ENCODE measurements around the gene SIRT2. TPM values are rescaled to one million over a fixed set of nuclear protein-coding genes. Genes with fewer than 3 reads are reported as not detected.

The SIRT2 gene
- total RNA-seq, 1 experiment from 2014 or later: 19.5 TPM

DNA sequence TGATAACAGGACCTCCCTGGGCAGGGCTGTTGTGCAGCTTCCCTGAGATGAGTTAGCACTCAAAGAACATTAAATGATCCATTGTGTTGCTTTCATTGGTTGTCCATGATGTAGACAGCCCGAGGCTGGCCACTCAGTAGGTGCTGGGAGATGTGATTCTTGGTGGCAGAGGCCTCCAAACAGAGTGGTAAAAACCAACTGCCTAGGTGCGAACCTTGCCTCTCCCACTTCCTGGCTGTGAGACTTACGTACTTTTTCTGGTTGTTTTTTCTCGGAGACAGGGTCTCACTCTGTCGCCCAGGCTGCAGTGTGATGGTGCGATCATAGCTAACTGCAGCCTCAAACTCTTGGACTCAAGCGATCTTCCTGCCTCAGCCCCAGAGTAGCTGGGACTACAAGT is 25.0 kb upstream of the SIRT2 start:
- Histone ChIP-seq H3K79me2 (ENCODE audit: low read length) (peaks cover 20% of the 10 kb centered on the region), H3K9me2 (replicated peaks; ENCODE audit: insufficient read depth, low read length) (no peaks in the 10 kb centered on the region), H3K4me3 (ENCODE audit: low read length) (no peak overlapping the region), H3K4me2 (ENCODE audit: low read depth, low read length, poor library complexity, severe bottlenecking) (no peak overlapping the region), H3K4me1 (ENCODE audit: low read length) (peaks cover 4% of the 10 kb centered on the region), H3K9me3 (ENCODE audit: low read length) (no peaks in the 10 kb centered on the region), H3K27ac (ENCODE audit: low read length) (no peak overlapping the region), H3K27me3 (ENCODE audit: low read length) (no peaks in the 10 kb centered on the region), H2AFZ (ENCODE audit: low read length) (no peak overlapping the region), H3K9ac (ENCODE audit: low read length) (no peak overlapping the region), H4K20me1 (ENCODE audit: insufficient read depth, low read depth, low read length) (no peaks in the 10 kb centered on the region), H3K36me3 (ENCODE audit: insufficient read depth, low read length) (0 out of 2 replicates have a peak, but pooled peaks cover 3% of the 10 kb centered on the region)
- DNase-seq: no peak

DNA sequence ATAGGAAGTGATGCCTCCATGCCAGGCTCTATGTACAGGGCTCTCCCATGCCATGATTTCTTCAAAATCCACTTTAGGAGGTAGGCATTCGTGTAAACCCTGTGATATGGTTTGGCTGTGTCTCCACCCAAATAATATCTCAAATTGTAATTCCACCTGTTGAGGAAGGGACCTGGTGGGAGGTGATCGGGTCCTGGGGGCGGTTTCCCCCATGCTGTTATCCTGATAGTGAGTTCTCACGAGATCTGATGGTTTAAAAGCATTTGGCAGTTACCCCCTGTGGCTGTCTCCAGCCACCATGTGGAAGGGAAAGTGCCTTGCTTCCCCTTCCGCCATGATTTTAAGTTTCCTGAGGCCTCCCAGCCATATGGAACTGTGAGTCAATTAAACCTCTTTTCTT is 23.1 kb upstream of the SIRT2 start:
- Histone ChIP-seq H2AFZ (ENCODE audit: low read length) (no peak overlapping the region), H3K4me3 (ENCODE audit: low read length) (no peak overlapping the region), H4K20me1 (ENCODE audit: insufficient read depth, low read depth, low read length) (no peaks in the 10 kb centered on the region), H3K9ac (ENCODE audit: low read length) (no peak overlapping the region), H3K27ac (ENCODE audit: low read length) (no peak overlapping the region), H3K4me1 (ENCODE audit: low read length) (no peaks in the 10 kb centered on the region), H3K27me3 (ENCODE audit: low read length) (no peaks in the 10 kb centered on the region), H3K9me3 (ENCODE audit: low read length) (no peaks in the 10 kb centered on the region), H3K4me2 (ENCODE audit: low read depth, low read length, poor library complexity, severe bottlenecking) (no peak overlapping the region), H3K9me2 (replicated peaks; ENCODE audit: insufficient read depth, low read length) (no peaks in the 10 kb centered on the region), H3K36me3 (ENCODE audit: insufficient read depth, low read length) (0 out of 2 replicates have a peak, but pooled peaks cover 3% of the 10 kb centered on the region), H3K79me2 (ENCODE audit: low read length) (peaks cover 2% of the 10 kb centered on the region; the same call in 1 of the 2 replicates)
- no peak for DNase-seq

DNA sequence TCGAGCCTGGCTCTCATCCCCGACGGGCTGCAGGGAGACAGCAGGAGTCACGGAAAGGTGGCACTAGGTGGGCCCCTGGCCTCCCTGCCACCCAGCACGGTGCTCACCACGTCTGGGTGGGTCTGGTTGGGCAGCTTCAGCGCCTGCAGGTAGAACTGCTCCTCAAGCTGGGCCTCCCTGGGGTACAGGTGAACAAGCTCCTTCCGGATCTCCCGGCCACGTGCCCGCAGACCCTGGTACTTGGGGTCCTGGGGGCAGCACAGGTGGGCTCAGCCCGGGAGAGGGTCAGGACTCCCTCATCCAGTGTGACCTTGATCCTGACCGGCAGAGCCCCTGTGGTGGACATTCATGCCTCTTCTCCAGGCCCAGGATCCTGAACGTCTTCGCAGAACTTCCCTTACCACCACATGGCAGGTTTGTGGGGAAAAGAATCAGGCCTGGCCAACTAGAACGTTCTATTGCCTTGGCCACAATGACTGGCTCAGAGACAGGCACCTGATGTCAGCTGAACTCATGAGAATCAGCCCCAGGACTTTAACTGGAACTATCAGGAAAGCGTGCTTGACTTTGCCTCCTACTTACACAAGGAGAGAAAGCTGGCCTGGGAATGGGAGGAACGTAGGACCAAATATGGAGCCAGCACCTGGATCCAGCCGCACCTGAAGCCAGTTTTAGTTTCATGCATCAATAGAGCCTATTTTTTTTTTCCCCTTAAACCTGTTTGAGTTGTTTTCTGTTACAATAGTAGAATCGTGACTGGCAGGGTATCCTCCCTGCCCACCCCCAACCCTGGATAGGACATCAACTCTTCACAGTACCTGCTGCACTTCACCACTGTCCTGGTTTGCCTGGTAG is 22.2 kb upstream of the SIRT2 start:
- Histone ChIP-seq H3K27ac (ENCODE audit: low read length) (no peak overlapping the region), H3K4me3 (ENCODE audit: low read length) (no peak overlapping the region), H3K27me3 (ENCODE audit: low read length) (no peaks in the 10 kb centered on the region), H3K9me3 (ENCODE audit: low read length) (no peaks in the 10 kb centered on the region), H3K4me2 (ENCODE audit: low read depth, low read length, poor library complexity, severe bottlenecking) (no peak overlapping the region), H3K79me2 (ENCODE audit: low read length) (no peaks in the 10 kb centered on the region), H4K20me1 (ENCODE audit: insufficient read depth, low read depth, low read length) (no peaks in the 10 kb centered on the region), H3K9ac (ENCODE audit: low read length) (no peak overlapping the region), H2AFZ (ENCODE audit: low read length) (no peak overlapping the region), H3K36me3 (ENCODE audit: insufficient read depth, low read length) (0 out of 2 replicates have a peak, but pooled peaks cover 3% of the 10 kb centered on the region), H3K4me1 (ENCODE audit: low read length) (no peaks in the 10 kb centered on the region), H3K9me2 (replicated peaks; ENCODE audit: insufficient read depth, low read length) (no peaks in the 10 kb centered on the region)
- no peak for DNase-seq

DNA sequence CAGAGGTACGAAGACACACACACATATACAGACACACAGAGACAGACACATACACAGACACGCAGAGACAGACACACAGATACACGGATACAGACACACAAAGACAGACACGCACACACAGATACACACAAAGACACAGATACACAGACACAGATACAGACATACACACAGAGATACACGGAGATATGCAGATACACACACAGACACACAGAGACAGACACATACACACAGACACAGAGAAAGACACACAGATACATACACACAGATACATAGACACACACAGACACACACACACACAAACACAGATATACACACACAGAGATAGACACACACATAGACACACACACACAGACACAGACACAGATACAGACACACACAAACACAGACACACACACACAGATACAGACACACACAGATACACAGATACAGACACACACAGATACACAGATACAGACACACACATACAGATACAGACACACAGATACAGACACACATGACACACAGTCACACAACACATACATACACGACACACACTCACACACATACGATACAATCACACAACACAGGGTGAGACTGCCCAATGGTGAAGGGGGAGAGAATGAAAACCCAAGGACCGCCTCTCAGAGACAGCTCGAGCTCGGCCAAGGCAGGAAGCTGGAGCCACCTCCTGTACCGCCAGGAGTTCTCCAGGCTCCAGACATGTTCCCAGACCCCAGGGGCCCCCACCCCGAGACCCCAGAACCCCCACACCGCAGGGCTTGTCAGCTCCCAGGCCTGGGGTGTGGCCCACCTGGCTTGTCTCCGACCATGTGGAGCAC is 21.4 kb upstream of the SIRT2 start:
- DNase-seq: no peak
- Histone ChIP-seq H3K79me2 (ENCODE audit: low read length) (no peaks in the 10 kb centered on the region), H4K20me1 (ENCODE audit: insufficient read depth, low read depth, low read length) (no peaks in the 10 kb centered on the region), H3K9me2 (replicated peaks; ENCODE audit: insufficient read depth, low read length) (no peaks in the 10 kb centered on the region), H3K9me3 (ENCODE audit: low read length) (no peaks in the 10 kb centered on the region), H2AFZ (ENCODE audit: low read length) (no peak overlapping the region), H3K27me3 (ENCODE audit: low read length) (no peaks in the 10 kb centered on the region), H3K9ac (ENCODE audit: low read length) (no peak overlapping the region), H3K4me3 (ENCODE audit: low read length) (no peak overlapping the region), H3K36me3 (ENCODE audit: insufficient read depth, low read length) (0 out of 2 replicates have a peak, but pooled peaks cover 3% of the 10 kb centered on the region), H3K27ac (ENCODE audit: low read length) (no peak overlapping the region), H3K4me2 (ENCODE audit: low read depth, low read length, poor library complexity, severe bottlenecking) (no peak overlapping the region), H3K4me1 (ENCODE audit: low read length) (no peaks in the 10 kb centered on the region)

DNA sequence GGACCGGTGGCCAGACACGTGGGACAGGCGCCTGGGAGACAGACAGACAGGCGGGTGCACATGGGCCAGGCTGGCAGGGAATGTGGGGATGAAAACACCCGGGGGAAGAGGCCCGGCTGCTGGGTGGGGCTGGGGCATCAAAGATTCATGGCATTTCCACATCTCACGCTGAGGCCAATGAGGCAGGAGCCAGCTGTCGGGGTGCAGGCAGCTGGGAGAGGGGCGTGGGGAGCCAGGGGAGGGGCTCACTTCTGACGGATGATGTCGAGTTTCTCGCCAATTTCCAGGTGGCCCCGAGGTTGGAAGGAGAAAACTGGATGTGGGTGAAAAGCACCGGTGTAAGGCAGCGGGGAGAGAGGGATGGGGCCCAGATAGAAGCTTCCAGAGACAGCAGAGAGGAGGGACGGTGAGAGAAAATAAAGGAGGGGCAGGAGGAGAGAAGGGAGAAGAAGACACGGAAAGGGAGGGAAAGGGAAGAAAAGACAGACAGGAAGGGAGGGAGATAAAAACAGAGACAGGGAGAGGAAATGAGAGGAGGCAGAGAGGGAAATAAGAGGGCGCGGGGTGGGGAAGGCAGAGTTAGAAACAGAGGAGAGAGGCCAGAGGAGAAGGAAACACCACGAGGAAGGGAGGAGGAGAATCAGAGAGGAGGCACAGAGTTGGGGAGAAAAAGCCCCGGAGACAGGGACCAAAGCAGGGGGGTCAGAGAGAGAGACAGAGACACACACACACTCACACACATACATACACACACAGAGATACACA is 20.6 kb upstream of the SIRT2 start:
- Histone ChIP-seq H3K4me1 (ENCODE audit: low read length) (no peaks in the 10 kb centered on the region), H3K36me3 (ENCODE audit: insufficient read depth, low read length) (0 out of 2 replicates have a peak, but pooled peaks cover 3% of the 10 kb centered on the region), H3K9ac (ENCODE audit: low read length) (no peak overlapping the region), H3K9me3 (ENCODE audit: low read length) (no peaks in the 10 kb centered on the region), H3K79me2 (ENCODE audit: low read length) (no peaks in the 10 kb centered on the region), H3K27ac (ENCODE audit: low read length) (no peak overlapping the region), H3K27me3 (ENCODE audit: low read length) (no peaks in the 10 kb centered on the region), H4K20me1 (ENCODE audit: insufficient read depth, low read depth, low read length) (no peaks in the 10 kb centered on the region), H3K9me2 (replicated peaks; ENCODE audit: insufficient read depth, low read length) (no peaks in the 10 kb centered on the region), H3K4me2 (ENCODE audit: low read depth, low read length, poor library complexity, severe bottlenecking) (no peak overlapping the region), H3K4me3 (ENCODE audit: low read length) (no peak overlapping the region), H2AFZ (ENCODE audit: low read length) (no peak overlapping the region)
- DNase-seq: no peak

DNA sequence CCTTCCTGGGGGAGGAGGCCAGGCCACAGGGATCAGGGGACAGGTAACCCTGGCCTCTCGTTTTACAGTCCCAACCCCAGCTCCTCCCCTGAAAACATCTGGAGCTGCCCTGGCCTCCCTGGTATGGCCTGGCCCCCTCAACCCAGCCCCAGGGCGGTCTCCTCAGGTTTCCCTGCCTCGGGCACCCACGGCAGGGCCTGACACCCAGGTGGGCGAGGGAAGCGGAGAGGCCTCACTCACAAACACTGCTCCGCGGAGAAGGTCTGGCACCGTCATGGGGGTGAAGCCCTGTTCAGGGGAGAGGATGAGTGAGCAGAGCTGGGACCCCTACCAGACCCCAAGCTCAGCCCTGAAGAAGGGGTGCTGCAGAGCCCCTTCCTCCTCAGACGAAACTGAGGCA is 19.1 kb upstream of the SIRT2 start:
- Histone ChIP-seq H4K20me1 (ENCODE audit: insufficient read depth, low read depth, low read length) (no peaks in the 10 kb centered on the region), H3K27ac (ENCODE audit: low read length) (no peak overlapping the region), H3K27me3 (ENCODE audit: low read length) (no peaks in the 10 kb centered on the region), H3K4me1 (ENCODE audit: low read length) (no peaks in the 10 kb centered on the region), H3K9me3 (ENCODE audit: low read length) (no peaks in the 10 kb centered on the region), H3K4me2 (ENCODE audit: low read depth, low read length, poor library complexity, severe bottlenecking) (no peak overlapping the region), H3K36me3 (ENCODE audit: insufficient read depth, low read length) (no peaks in the 10 kb centered on the region), H3K9ac (ENCODE audit: low read length) (no peak overlapping the region), H3K4me3 (ENCODE audit: low read length) (no peak overlapping the region), H3K9me2 (replicated peaks; ENCODE audit: insufficient read depth, low read length) (no peaks in the 10 kb centered on the region), H3K79me2 (ENCODE audit: low read length) (no peaks in the 10 kb centered on the region), H2AFZ (ENCODE audit: low read length) (no peak overlapping the region)
- no peak for DNase-seq

DNA sequence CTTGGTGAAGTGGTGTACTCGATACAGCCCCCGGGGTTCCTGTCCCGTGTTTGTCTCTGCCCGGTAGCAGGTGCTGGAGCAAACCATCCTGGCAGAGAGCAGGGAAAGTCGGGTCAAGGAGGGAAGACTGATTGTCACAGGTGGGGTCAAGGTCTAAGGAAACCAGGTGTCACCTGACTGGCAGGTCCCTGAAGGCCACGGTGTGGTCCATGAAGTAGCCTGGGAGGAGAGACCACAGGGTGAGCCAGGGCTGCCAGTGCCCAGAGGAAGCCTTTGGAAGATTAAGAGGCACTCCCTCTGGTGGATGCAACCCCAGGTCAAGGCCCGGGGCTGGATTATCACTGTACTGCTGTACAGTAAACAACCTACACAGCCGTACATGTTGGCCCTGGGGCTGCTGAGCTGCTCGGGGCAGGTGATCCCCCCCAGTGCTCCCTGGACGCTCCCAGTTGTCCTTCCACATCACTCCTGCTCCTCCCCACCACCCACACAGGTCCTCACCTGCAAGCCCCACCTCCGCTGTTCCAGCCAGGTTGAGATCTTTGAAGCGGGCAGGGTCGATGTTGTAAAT is 18.6 kb upstream of the SIRT2 start:
- Histone ChIP-seq H2AFZ (ENCODE audit: low read length) (no peak overlapping the region), H3K4me3 (ENCODE audit: low read length) (no peak overlapping the region), H3K27ac (ENCODE audit: low read length) (no peak overlapping the region), H3K9ac (ENCODE audit: low read length) (no peak overlapping the region), H3K9me3 (ENCODE audit: low read length) (no peaks in the 10 kb centered on the region), H3K79me2 (ENCODE audit: low read length) (no peaks in the 10 kb centered on the region), H3K4me1 (ENCODE audit: low read length) (no peaks in the 10 kb centered on the region), H3K9me2 (replicated peaks; ENCODE audit: insufficient read depth, low read length) (no peaks in the 10 kb centered on the region), H4K20me1 (ENCODE audit: insufficient read depth, low read depth, low read length) (no peaks in the 10 kb centered on the region), H3K4me2 (ENCODE audit: low read depth, low read length, poor library complexity, severe bottlenecking) (no peak overlapping the region), H3K36me3 (ENCODE audit: insufficient read depth, low read length) (no peaks in the 10 kb centered on the region), H3K27me3 (ENCODE audit: low read length) (no peaks in the 10 kb centered on the region)
- DNase-seq: no peak
